H7 (cell line): ENCODE results near the gene DEK. TPM values are rescaled to one million over a fixed set of nuclear protein-coding genes. Genes with fewer than 3 reads are reported as not detected.
A peak's percentile ranks its signal among the peaks of the same experiment; 100 is the strongest.

Experiments used
- DNase-seq: peaks from one replicate; pipeline ENCODE4 v3.0.0; 2012
- H3K27me3 ChIP-seq: 2 replicates; pipeline ENCODE4 v1.6.0; 2011; ENCODE audit warnings: mild to moderate bottlenecking, low read length; ENCODE audit not compliant: control insufficient read depth, insufficient read depth
- H3K36me3 ChIP-seq: replicated peaks from 2 replicates; pipeline ENCODE4 v1.5.1; 2011; ENCODE audit warnings: low read length; ENCODE audit not compliant: control insufficient read depth, insufficient read depth
- H3K4me3 ChIP-seq: 2 replicates; pipeline ENCODE4 v1.5.1; 2011; ENCODE audit warnings: low read depth, mild to moderate bottlenecking, control low read depth, low read length, moderate library complexity; ENCODE audit not compliant: insufficient read depth
- total RNA-seq: library from RNA; depleted of rRNA; stranded (reverse); fragments of >200 nt; shearing (Covaris generic); gene quantifications from 2 replicates; pipeline ENCODE4 v1.2.3, GENCODE V29; 2014

The DEK gene
- total RNA-seq, 1 experiment from 2014 or later: 156 TPM

DNA sequence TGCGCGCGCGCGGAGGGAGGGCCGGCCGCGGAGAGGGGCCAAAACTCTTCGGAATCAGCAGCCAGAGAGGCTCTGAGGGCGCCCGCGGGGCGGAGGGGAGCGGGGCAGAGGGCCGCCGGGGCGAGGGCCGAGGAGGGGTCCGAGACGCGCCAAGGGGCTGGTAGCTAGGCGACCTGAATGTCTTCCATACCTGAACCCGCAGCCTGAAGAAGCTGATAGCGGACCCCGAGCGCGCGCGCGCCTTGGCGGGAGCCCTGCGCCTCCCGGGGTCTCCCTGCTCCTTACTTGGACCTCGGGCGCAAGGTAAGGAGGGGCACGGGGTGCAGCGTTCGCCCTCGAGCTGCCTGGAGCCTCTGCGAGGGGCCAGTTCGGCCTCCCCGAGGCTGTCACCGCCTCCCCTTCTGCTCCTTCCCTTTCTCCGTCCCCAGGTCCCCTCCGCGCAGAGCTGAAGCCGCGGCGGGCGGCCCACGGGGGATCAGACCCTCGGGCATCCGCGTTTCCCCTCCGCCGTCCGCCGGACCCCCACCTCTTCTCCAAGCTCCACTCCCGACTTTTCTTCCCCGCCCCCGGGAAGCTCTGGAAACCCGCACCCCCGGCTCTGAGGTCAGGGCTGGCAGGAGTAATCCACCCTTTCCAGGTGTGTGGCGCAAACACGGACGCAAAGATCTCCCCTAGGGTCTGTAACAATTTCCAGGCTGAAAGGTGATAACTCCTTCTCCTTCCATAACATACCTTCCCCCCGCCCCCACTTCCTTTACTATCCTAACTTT, 13.1 kb upstream of the DEK start:
- Histone ChIP-seq H3K27me3 (peaks cover 39% of the 10 kb centered on the region), H3K4me3 (peak overlapping the region; percentile 66), H3K36me3 (no peaks in the 10 kb centered on the region)
- peak; percentile 80 for DNase-seq

DNA sequence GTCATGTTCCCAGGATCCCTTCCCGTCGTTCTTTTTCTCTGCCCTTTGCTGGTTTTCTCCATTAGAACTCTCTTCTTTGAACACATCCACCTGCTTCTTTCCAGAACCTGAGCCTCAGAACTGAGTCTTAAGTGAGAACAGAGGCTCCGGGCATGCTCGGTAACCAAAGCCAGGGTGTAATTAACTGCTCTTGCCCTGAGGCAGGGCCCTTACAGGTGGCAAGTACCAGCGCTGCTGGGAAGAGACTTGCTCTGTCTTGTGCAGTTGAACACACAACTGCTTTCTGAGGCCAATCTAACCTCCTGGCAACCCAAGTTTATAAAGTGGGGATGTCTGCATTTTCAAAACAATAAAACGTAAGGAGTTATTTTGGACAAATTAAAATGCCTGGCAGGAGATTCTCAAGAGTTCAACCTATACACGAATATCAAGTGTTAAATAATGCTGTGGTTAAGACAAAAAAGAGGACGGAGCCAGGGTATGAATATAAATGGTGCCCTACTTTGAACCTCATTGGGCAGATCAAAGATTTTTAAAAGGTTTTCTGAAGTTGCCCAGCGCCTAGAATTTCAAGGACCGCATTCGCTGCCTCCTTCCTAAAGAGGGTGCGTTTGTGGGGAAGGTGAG, 12.4 kb upstream of the DEK start:
- H3K27me3 ChIP-seq: peaks cover 39% of the 10 kb centered on the region
- DNase-seq: no peak
- H3K36me3 ChIP-seq: no peaks in the 10 kb centered on the region
- peak overlapping the region; percentile 66 for H3K4me3 ChIP-seq

DNA sequence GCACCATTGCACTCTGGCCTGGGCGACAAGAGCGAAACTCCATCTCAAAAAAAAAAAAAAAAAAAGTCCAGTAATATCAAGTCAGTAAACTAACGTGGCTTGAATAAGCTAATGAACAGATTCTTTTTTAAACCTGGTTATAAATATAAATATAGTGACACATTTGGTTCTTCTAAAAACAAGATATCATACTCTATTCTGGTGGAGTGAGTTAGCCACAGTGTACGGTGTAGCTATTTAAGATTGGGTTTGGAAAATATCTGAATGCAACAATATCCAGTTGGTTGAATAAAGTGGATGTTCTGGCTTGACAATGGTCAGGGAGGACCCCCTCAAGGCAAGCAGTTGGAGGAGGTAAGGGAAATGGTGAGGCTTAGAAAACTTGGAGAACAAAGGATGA, 5.9 kb upstream of the DEK start:
- no peak for DNase-seq
- H3K27me3 ChIP-seq: no peaks in the 10 kb centered on the region; the same call in 1 of the 2 replicates
- no peak overlapping the region for H3K4me3 ChIP-seq
- no peaks in the 10 kb centered on the region for H3K36me3 ChIP-seq

DNA sequence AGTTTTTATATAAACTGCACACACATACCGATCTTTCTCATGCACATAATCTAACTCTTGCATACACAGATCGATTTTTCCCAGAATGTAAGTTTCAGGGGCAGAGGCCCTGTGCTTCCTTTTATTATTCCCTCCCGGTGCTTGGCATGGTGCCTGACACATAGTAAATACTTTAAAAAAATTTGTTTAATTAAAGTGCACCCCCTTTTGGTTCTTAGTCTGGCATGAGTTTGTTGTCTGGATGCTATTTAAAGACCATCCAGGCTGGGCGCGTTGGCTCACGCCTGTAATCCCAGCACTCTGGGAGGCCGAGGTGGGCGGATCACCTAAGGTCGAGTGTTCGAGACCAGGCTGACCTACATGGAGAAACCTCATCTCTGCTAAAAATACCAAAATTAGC, 5.4 kb upstream of the DEK start:
- H3K36me3 ChIP-seq: no peaks in the 10 kb centered on the region
- no peak overlapping the region for H3K4me3 ChIP-seq
- H3K27me3 ChIP-seq: no peaks in the 10 kb centered on the region; the same call in 1 of the 2 replicates
- no peak for DNase-seq

DNA sequence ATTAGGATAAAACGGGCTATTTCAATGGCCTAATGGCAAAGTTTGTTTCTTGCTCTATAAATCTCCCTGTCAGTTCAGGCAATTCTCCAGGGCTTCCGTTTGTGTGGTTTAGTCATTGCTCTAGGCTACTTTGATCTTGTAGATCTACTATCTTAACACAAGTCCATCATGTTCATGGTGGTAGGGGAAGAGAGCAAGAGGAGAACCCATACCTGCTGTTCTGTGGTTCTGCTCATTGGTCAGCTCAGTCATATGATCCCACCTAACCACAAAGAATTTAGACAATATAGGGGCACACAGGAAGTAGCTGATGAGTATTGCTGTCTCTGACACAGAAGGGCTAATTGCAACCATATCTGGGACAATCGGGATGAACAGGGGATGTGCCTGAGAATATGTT, 4.9 kb upstream of the DEK start:
- H3K36me3 ChIP-seq: no peaks in the 10 kb centered on the region
- H3K4me3 ChIP-seq: no peak overlapping the region
- H3K27me3 ChIP-seq: no peaks in the 10 kb centered on the region; the same call in 1 of the 2 replicates
- no peak for DNase-seq

DNA sequence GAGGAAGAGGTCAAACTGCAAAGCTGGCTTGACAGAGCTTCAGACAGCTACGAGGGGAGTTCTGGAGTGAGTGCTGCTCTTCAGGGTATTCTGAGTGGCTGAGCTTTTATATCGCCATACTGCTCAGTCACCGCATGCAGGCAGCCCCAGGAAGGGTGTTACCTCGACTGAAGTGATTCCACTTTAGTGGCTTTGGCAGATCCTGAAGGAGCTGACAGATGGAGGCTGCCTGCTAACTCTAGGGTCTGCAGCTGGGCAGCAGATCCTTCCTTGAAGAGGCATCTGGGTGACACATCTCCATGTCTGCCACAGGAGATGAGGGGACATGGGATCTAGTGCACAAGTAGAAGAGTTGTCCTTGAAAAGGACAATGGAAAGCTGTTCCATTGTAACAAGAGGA, 3.7 kb upstream of the DEK start:
- no peak for DNase-seq
- no peaks in the 10 kb centered on the region; the same call in 1 of the 2 replicates for H3K27me3 ChIP-seq

DNA sequence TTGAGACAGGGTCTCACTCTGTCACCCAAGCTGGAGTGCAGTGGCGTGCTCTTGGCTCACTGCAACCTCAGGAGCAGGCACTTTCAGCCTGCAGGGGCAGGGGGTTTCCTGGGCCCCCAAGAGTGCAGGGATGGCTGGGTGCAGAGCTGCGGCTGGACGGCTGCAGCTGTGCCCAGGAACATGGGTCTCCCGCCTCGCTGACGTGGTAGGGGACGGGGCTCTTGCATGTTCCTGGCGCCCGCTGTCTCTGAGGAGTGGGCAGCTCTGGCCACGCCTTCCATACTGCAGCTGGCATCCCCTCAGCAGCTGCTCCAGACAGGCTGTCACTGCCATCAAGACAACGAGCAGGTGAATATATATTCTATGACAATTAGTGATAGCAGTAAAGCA, 2.2 kb upstream of the DEK start:
- H3K36me3 ChIP-seq: no peaks in the 10 kb centered on the region
- no peak for DNase-seq
- H3K4me3 ChIP-seq: no peak overlapping the region
- no peaks in the 10 kb centered on the region; the same call in 1 of the 2 replicates for H3K27me3 ChIP-seq

More for the DNA sequence above, 3.7 kb upstream of the DEK start:
- H3K4me3 ChIP-seq: no peak overlapping the region
- H3K36me3 ChIP-seq: no peaks in the 10 kb centered on the region

DNA sequence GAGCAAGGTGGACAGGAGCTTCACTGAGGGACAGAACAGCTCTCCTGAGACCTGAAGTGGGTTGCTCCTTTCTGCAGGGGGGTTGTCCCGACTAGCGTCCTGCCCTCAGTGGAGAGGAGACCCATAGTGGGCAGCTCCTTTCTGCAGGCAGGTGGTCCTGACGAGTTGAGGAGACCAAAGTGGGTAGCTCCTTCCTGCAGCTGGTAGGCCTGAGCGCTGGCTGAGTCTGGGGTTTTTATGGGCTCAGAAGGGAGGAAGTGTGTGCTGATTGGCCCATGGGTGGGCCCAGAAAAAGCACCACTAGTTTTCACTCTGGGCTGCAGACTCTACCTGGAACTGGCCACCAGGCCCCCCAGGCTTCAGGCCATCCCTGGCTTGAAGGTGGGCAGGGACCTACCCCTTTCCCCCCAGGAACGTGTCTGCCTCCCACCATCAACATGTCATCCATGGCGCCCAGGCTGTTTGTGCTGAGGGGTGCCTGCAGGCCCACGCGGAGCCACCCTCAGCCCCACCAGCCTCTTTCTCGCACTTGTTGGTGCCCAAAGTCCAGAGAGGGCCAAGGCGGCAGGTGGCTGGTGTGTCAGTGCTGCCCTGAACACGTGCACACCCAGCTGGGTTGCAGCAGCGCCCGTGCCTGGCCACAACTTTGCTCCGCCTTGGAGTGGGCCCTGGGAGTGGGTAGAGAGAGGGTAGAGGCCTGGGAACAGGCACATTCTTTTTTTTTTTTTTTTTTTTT, 1.6 kb upstream of the DEK start:
- H3K4me3 ChIP-seq: no peak overlapping the region
- no peak for DNase-seq
- no peaks in the 10 kb centered on the region; the same call in 1 of the 2 replicates for H3K27me3 ChIP-seq
- no peaks in the 10 kb centered on the region for H3K36me3 ChIP-seq

DNA sequence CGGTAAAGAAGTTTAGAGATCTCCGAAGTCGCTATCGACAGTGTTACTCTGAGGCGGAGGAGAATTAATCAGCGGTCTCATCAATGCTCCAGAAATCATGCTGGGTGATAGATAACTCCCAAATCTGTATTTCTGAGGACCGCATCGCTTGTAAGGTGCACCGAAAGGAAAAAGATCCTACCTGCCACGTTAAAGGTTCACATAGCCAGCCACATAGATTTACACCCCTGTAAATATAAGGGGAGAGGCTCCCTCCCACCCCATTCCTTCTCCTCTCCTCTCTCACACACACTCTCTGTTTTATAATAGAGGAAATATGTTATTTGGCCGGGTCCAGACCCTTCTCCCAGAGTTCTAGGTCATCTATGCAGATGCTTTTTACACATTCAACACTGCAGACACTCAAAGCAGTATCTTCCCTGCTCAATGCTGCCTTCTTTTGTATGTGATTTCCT, 620 bp upstream of the DEK start:
- no peaks in the 10 kb centered on the region; the same call in 1 of the 2 replicates for H3K27me3 ChIP-seq
- no peak for DNase-seq
- peak overlapping the region; percentile 88 for H3K4me3 ChIP-seq
- peaks cover 2% of the 10 kb centered on the region; the same call in 1 of the 2 replicates for H3K36me3 ChIP-seq

DNA sequence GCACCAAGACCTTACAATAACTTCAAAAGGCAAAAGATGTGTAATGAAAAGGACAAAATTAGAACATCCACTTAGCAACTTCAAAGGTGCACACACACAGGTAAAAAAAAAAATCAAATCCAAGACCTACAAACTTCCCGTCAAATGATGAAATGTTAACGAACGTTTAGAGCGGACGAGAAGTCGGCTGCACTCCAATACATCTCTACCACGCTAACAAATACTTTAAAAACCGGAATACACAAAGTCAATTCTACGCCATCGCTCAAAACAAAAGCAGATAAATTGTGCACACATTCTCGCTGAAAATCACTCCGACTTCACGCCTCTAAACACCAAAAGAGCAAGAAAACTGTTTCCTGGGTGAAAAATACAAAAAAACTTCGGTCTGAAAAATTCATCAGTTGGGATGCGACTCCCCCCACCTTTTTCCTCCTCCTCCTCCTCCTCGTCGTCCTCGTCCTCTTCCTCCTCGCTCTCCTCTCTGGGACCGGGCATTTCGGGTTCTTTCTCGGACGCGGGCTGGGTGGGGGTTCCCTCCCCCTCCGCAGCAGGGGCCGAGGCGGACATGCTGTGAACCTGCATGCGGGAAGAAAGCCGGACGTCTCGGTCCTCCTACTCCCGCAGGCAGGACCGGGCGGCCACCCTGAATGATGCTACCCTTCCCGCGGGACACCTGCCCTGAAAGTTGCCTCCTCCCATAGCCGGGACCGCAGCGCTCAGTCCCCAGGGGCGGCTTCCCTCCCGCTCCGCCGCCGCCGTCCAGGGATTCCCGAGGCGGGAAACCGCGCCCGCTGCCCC, 712 bp downstream of the DEK start:
- Histone ChIP-seq H3K36me3 (peaks cover 2% of the 10 kb centered on the region; the same call in 1 of the 2 replicates), H3K4me3 (peak overlapping the region; percentile 88), H3K27me3 (no peaks in the 10 kb centered on the region; the same call in 1 of the 2 replicates)
- DNase-seq: no peak

DNA sequence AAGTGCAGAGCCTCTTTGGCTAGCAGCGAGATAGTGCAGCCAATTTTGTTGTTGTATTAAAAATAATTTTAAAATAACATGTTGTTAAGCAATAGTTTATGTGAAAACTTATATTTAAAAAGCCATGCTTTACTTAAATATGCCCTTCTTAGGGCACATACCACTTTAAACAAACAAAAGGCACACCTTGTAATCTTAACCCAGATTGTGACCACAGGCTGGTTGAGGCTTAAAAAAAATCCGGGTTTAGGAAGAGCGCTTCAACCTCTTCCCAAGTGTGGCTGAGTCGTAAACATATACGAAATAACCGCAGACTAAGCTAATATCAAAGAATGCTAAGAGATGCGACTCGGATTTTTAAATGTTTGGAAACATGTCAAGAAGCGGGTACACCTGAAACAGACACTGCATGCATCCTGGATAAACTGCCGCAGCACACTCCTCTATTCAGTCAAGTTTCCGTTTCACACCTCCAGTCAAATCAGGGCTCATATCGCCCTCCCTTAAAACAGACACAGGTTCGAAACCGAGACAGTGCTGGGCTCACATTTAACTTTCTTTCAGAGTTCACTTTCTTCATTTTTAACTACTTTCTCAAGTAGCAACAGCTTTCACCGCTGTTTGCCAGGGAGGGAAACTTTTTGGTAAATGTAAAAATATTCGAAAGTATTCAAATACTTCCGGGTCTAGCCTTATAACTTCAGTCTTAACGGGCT, 1.5 kb downstream of the DEK start:
- H3K27me3 ChIP-seq: no peaks in the 10 kb centered on the region; the same call in 1 of the 2 replicates
- DNase-seq: peak; percentile 40
- peak overlapping the region; percentile 88 for H3K4me3 ChIP-seq
- peaks cover 4% of the 10 kb centered on the region for H3K36me3 ChIP-seq

DNA sequence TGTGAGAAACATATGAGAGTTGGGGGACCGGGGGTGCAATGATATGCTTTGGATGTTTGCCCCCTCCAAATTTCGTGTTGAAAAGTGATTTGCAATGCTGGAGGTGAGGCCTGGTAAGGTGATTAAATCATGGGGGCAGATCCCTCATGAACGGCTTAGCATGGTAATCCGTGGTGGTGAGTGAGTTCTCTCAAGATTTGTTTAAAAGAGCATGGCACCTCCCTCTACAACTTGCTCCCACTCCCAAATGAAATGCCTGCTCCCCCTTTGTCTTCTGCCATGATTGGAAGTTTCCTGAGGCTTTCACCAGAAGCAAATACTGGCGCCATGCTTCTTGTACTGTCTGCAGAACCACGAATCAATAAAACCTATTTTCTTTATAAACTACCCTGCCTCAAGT, 2.5 kb downstream of the DEK start:
- Histone ChIP-seq H3K4me3 (no peak overlapping the region), H3K27me3 (no peaks in the 10 kb centered on the region; the same call in 1 of the 2 replicates), H3K36me3 (peaks cover 12% of the 10 kb centered on the region)
- no peak for DNase-seq

DNA sequence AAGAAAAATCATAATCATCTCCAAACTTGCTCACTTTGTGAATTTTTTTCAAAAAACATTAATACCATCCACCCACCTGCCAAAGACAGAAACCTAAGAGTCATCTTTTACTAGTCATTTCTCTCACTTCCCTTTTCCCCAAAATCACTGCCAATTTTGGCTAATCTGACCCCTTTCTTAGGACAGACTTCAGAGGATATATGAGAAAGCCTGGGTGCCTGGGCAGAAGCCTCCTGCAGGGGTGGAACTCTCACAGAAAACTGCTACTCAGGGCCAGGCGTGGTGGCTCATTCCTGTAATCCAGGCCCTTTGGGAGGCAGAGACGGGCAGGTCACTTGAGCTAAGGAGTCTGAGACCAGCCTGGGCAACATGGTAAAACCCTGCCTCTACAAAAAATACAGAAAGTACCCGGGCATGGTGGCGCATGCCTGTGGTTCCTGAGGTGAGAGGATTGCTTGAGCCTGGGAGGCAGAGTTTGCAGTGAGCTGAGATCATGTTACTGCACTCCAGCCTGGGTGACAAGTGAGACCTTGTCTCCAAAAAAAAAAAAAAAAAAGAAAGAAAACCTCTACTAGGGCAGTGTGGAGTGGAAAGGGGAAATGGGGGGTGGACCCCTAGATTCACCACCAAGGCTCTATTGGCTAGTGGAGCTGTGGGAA, 3.8 kb downstream of the DEK start:
- DNase-seq: no peak
- Histone ChIP-seq H3K36me3 (peaks cover 15% of the 10 kb centered on the region), H3K27me3 (no peaks in the 10 kb centered on the region; the same call in 1 of the 2 replicates), H3K4me3 (no peak overlapping the region)
